Articular chondrocyte of knee joint (primary cell): Measurements from ENCODE around the gene GRIPAP1. TPM values are rescaled to one million over a fixed set of nuclear protein-coding genes. Genes with fewer than 3 reads are reported as not detected.

Experiments
- small RNA-seq: library from RNA; depleted of rRNA; stranded (forward); fragments of <200 nt; gene quantifications from one replicate; pipeline ENCODE3, GENCODE V24; 2012
- total RNA-seq: library from RNA; depleted of rRNA; stranded (reverse); fragments of >200 nt; gene quantifications from 2 replicates; pipeline ENCODE4 v1.2.3, GENCODE V29; 2012

The GRIPAP1 gene
- 10.8 and 11.7 TPM in 2 replicates for total RNA-seq

GRCh38 chrX:49002091-49002935 lies at the start of gene GRIPAP1:
TSS of gene GRIPAP1 (minus strand) at chrX:49002264. CDS start at chrX:49002229, 35 bp downstream.

GRCh38 chrX:49043220-49043986 lies 41.3 kb upstream of the GRIPAP1 start, which contains the start of gene TFE3:
TSS of gene TFE3 (minus strand) at chrX:49043357. CDS start at chrX:49043226, 131 bp downstream.

GRCh38 chrX:48971249-48972219 lies 30.5 kb downstream of the GRIPAP1 start, which contains the start of gene KCND1:
TSS of gene KCND1 (minus strand) at chrX:48971844. CDS start at chrX:48970271, 1,573 bp downstream.

GRCh38 chrX:48957477-48957826 lies 44.6 kb downstream of the GRIPAP1 start, which contains the start of gene OTUD5:
TSS of gene OTUD5 (minus strand) at chrX:48957607. CDS start at chrX:48957570, 37 bp downstream.

Small RNA genes lying within 50 kb of the gene (small RNA-seq; reads per million reads assigned to genes)
- 0.11 reads per million for gene RNU6-722P

Other genes starting within 250 kb of the GRIPAP1 start
- gene GLOD5, start 240.5 kb downstream of the GRIPAP1 start, total RNA-seq, result not detected in 2 replicates
- gene GATA1, start 215.7 kb downstream of the GRIPAP1 start, total RNA-seq, result not detected in 2 replicates
- 24.8 and 27.5 TPM in 2 replicates for gene HDAC6, start 200.2 kb downstream of the GRIPAP1 start, total RNA-seq
- gene ERAS, start 175.8 kb downstream of the GRIPAP1 start, total RNA-seq, result not detected in 2 replicates
- 0.13 and 0.32 TPM in 2 replicates for gene PCSK1N, start 166.7 kb downstream of the GRIPAP1 start, total RNA-seq
- gene TIMM17B, start 104.5 kb downstream of the GRIPAP1 start, total RNA-seq, result 11.9 and 13.6 TPM in 2 replicates
- gene PQBP1, start 104.3 kb downstream of the GRIPAP1 start, total RNA-seq, result 28.2 and 30.1 TPM in 2 replicates
- gene SLC35A2, start 90.6 kb downstream of the GRIPAP1 start, total RNA-seq, result 15.5 and 17.4 TPM in 2 replicates
- gene PIM2, start 83.2 kb downstream of the GRIPAP1 start, total RNA-seq, result 4.6 and 6.5 TPM in 2 replicates
- 27.3 and 27.7 TPM in 2 replicates for gene OTUD5, start 44.7 kb downstream of the GRIPAP1 start, total RNA-seq
- gene KCND1, start 30.4 kb downstream of the GRIPAP1 start, total RNA-seq, result 0.39 and 0.43 TPM in 2 replicates
- 35.4 and 37.4 TPM in 2 replicates for gene TFE3, start 41.1 kb upstream of the GRIPAP1 start, total RNA-seq
- gene CCDC120, start 56.7 kb upstream of the GRIPAP1 start, total RNA-seq, result 0.91 and 1.5 TPM in 2 replicates
- 11.7 and 14.0 TPM in 2 replicates for gene PRAF2, start 71.7 kb upstream of the GRIPAP1 start, total RNA-seq
- gene WDR45, start 77.6 kb upstream of the GRIPAP1 start, total RNA-seq, result 49.0 and 55.9 TPM in 2 replicates
- 14.3 and 15.7 TPM in 2 replicates for gene GPKOW, start 121.5 kb upstream of the GRIPAP1 start, total RNA-seq
- 2.8 and 3.1 TPM in 2 replicates for gene MAGIX, start 160.5 kb upstream of the GRIPAP1 start, total RNA-seq
- gene PLP2, start 169.6 kb upstream of the GRIPAP1 start, total RNA-seq, result 53.6 and 66.4 TPM in 2 replicates
- 6.1 and 7.6 TPM in 2 replicates for gene PRICKLE3, start 184.1 kb upstream of the GRIPAP1 start, total RNA-seq
- 0.22 and 0.39 TPM in 2 replicates for gene SYP, start 197.9 kb upstream of the GRIPAP1 start, total RNA-seq
- gene CACNA1F, start 231.1 kb upstream of the GRIPAP1 start, total RNA-seq, result under 0.01 TPM in 1 of 2 replicates, not detected in the other
- 10.5 and 11.6 TPM in 2 replicates for gene CCDC22, start 233.2 kb upstream of the GRIPAP1 start, total RNA-seq